Stimulated activated effector memory CD8-positive, alpha-beta T cell treated with anti-CD3 and anti-CD28 coated beads, Interleukin-12 subunit alpha, Interleukin-12 subunit beta, amount 100 ng/mL, for 72 hours (primary cell): Measurements from ENCODE around the gene TEX44.

Source experiments
- ATAC-seq: fragments of 150-1000 bp; cut with Tn5 transposase; 2 replicates; pipeline ENCODE4 v1.10.0; 2021
- DNase-seq, 2 donors: peaks; one replicate each; pipeline ENCODE4 v3.0.0; 2021 to 2022; ENCODE audit warnings: low spot score in 2 of 2
- H3K27ac Mint-ChIP-seq: one replicate; pipeline ENCODE4 v1.8.0; 2022; ENCODE audit warnings: mild to moderate bottlenecking, mixed read lengths
- H3K36me3 Mint-ChIP-seq: one replicate; pipeline ENCODE4 v1.8.0; 2022; ENCODE audit warnings: mild to moderate bottlenecking, mixed read lengths
- H3K4me1 Mint-ChIP-seq: one replicate; pipeline ENCODE4 v1.8.0; 2022; ENCODE audit warnings: mixed read lengths
- H3K4me3 Mint-ChIP-seq: one replicate; pipeline ENCODE4 v1.8.0; 2022; ENCODE audit warnings: mild to moderate bottlenecking, mixed read lengths
- H3K9me3 Mint-ChIP-seq: one replicate; pipeline ENCODE4 v1.8.0; 2022; ENCODE audit warnings: mixed read lengths

The TEX44 gene

DNA sequence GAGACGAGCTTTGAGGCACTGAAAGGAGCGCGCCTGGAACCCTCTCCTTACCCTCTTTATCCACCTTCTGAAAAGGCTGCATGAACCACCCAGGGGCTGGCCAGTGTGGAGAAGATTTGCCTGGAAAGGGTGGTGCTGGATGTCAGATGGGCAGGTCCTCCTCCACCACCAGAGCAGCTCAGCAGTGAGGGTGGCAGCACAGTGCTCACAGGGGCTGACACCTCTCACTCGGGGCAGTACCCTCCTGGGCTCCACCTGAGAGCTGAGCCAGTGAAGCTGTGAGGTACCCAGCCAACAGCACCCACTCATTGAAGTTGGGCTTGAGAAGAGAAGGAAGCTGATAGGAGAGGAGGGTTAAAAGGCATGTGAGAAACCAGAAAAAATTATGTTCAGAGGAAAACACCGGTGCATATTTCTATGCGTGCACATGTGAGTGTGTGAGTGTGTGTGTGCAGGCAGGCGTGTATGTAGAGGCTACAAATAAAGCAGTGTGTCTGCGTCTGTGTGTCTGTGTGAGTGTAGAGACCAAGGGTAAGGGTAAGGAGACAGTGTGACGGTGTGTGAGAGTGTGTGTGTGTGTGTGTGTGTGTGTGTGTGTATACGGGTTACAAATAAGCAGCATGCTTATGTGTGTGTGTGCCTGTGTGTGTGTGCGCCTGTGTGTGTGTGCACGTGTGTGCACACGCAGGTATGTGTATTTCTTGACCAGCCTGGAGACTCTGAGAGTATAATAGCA, 40.7 kb downstream of the TEX44 start:
- no peak for DNase-seq
- Mint-ChIP-seq H3K27ac (no peak overlapping the region), H3K4me1 (no peaks in the 10 kb centered on the region), H3K9me3 (no peaks in the 10 kb centered on the region), H3K36me3 (no peaks in the 10 kb centered on the region), H3K4me3 (no peak overlapping the region)
- peak; percentile 46 for ATAC-seq

DNA sequence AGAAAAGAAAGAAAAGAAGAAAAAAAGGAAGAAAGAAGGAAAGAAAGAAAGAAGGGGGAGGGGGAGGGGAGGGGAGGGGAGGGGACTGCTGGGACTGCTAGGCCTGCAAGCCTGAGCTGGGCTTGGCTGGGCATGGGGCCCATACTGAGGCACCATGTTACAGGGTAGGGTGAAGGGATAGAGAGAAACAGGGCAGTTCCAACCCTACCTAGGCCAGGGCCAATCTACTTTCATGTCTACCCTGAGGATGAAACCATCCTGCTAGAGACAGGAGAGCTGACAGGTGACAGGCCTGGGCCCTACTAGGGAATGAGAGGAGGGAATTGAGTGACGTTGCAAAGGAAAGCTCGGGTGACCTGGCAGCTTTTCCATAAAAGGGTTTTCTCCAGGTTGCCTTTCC, 41.7 kb downstream of the TEX44 start:
- ATAC-seq (peak; percentile 42), DNase-seq (no peak)
- Mint-ChIP-seq H3K27ac (no peak overlapping the region), H3K9me3 (no peaks in the 10 kb centered on the region), H3K4me1 (no peaks in the 10 kb centered on the region), H3K36me3 (no peaks in the 10 kb centered on the region), H3K4me3 (no peak overlapping the region)

DNA sequence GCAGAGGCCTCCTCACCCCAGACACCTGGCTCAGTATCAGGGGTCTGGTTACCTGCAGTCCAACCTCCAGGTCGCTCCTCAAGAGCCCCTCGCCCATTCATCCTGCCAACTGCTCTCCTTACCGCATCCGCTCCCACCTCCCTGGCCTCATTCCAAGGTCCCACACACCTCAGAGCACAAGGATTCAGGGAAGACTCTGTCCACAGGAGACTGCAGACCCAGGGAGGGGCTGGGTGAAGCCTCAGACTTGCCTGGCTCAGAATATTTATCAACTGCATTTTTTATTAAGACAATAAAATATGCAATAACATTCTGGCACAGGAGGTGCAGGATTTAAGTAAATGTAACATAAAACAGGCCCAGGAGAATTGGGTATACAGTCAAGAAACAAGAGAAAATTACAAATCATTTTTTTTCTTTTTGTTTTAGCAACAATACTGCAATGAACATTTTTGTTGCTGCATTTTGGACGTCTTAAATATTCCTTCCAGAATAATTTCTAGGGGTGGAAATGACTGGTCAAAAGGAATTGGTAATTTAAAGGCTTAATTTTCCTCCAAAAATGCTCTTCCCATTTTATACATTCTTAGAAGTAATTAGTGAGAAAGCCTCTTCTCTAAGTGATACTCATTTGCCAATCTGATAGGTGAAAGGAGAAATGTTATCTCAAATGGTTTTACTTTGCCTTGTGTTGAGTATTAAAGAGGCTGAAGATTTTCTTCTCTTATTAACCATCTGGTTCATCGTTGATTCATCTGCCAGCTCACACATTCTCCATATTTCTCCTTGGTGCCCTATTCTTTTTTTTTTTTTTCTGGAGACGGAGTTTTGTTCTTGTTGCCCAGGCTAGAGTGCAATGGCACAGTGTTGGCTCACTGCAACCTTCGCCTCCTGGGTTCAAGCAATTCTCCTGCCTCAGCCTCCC, 42.5 kb downstream of the TEX44 start:
- no peak for DNase-seq
- H3K27ac Mint-ChIP-seq, result no peak overlapping the region
- no peaks in the 10 kb centered on the region for H3K36me3 Mint-ChIP-seq
- ATAC-seq, result no peak
- H3K4me1 Mint-ChIP-seq, result no peaks in the 10 kb centered on the region
- H3K9me3 Mint-ChIP-seq, result no peaks in the 10 kb centered on the region
- H3K4me3 Mint-ChIP-seq, result no peak overlapping the region

DNA sequence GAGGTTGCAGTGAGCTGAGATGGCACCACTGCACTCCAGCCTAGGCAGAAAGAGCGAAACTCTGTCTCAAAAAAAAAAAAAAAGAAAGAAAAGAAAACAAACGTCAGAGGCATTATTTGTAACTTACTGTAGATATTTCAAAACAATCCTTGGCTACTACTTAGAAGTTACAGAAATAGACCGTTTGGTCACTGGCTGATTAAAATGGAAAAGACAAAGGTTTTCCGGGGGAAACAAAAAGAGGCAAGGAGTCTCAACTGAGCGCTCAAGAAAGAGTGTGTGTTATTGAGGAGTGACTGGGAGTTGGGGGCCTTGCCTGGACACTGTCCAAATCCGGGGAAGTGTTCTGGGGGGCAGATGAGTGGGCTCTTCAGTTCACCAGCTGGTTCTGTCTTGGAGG, 47.6 kb downstream of the TEX44 start:
- no peaks in the 10 kb centered on the region for H3K9me3 Mint-ChIP-seq

DNA sequence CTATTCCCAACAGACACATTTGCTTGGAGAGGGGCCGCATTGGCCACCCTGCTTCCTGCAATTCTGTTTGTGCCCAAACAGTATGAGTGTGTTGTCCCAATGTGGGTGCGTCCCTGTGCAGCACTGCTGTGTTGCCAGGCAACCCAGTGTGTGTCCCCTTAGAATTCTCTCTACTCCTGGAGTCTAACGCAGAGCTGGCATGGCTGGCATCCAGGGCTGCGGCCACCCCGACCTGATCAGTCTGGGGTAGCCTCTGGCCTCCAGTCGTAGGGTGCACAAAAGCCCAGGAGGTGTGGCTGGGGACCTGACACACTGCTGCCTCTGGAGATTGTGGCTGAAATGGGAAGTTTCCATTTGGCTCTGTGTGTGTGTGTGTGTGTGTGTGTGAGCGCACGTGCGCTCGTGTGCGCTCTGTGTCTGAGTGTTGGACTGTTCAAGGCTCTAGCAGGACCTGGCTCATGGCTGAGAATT, 48.0 kb downstream of the TEX44 start:
- no peaks in the 10 kb centered on the region for H3K9me3 Mint-ChIP-seq
- no peak overlapping the region for H3K27ac Mint-ChIP-seq
- ATAC-seq, result no peak
- DNase-seq, result no peak
- no peaks in the 10 kb centered on the region for H3K36me3 Mint-ChIP-seq
- H3K4me3 Mint-ChIP-seq, result no peak overlapping the region
- H3K4me1 Mint-ChIP-seq, result peaks cover 10% of the 10 kb centered on the region

More for the DNA sequence above, 47.6 kb downstream of the TEX44 start:
- DNase-seq (no peak), ATAC-seq (no peak)
- Mint-ChIP-seq H3K4me3 (no peak overlapping the region), H3K36me3 (no peaks in the 10 kb centered on the region), H3K4me1 (peaks cover 10% of the 10 kb centered on the region), H3K27ac (no peak overlapping the region)

DNA sequence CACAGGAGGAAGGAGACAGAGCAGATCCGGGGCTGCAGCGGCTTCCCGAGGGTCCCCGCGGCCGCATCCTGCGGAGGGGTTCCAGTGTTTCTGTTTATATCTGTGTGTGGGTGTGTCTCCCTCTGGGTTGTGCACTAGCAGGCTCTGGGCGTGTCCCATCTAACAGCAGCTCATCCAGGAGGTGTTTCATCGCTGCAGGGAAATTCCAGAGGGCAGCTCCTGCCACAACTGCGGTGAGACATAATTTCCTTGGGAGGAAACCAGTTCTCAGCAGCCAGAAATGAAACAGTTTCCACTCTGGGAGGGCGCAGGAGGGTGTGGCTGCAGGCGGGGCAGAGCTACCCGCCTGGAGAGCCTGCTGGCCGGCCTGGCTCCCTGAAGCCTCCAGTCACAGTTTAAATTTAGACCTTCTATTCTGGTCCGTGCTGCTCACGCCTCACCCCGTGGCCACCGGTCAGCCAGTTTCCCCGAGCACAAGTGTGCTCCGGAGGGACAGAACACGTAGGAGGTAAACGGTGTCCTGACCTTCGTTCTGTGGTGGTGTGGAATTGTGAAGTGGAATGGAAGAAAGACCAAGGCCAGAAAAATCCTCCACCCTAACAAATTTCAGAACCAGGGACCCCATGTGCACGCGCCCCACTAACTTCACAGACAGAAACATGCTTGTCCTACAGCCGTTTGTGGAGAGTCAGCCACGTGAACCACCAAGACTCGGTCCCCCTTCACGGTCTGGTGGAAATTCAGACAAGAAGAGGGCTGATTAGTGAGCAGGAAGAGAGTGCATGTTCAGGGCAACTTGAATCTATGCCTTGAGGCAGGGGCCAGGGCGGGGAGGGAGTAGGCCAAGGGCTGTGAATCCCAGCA, 50.2 kb downstream of the TEX44 start:
- peak; percentile 84 for ATAC-seq
- Mint-ChIP-seq H3K36me3 (no peaks in the 10 kb centered on the region), H3K27ac (peak overlapping the region; percentile 69), H3K4me3 (peak overlapping the region; percentile 65), H3K9me3 (no peaks in the 10 kb centered on the region), H3K4me1 (peaks cover 10% of the 10 kb centered on the region)
- DNase-seq, result peak in 1 of 2 donors; percentile 61

DNA sequence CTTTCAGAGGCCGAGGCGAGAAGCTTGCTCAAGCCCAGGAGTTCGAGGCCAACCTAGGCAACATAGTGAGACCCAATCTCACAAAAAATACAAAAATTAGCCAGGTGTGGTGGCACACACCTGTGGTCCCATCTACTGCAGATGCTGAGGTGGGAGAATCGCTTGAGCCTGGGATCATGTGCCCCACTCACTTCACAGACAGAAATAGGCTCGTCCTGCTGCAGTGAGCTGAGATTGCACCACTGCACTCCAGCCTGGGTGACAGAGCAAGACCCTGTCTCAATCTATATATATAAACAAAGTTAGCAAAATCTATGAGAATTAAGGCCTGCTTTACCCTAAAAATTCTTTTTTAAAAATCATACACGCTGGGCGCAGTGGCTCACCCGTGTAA, 50.8 kb downstream of the TEX44 start:
- no peak for ATAC-seq
- H3K27ac Mint-ChIP-seq, result no peak overlapping the region
- no peaks in the 10 kb centered on the region for H3K9me3 Mint-ChIP-seq
- H3K36me3 Mint-ChIP-seq, result no peaks in the 10 kb centered on the region
- no peak for DNase-seq
- no peak overlapping the region for H3K4me3 Mint-ChIP-seq
- H3K4me1 Mint-ChIP-seq, result peaks cover 10% of the 10 kb centered on the region
